ENCODE measurements around the gene POP7. TPM values are rescaled to one million over a fixed set of nuclear protein-coding genes. Genes with fewer than 3 reads are reported as not detected.

Gene POP7
- total and polyA plus RNA-seq, 10 donors = 14.9 to 39.1 (median 18.8) TPM

- Histone ChIP-seq H3K27ac (peak overlapping the region; percentile 97 to 100 (median 99)), H3K9me3 (no peaks in the 10 kb centered on the region), H3K36me3 (peaks cover 0 to 36% (median 33%) of the 10 kb centered on the region in 6 donors), H3K4me1 (peaks cover 7 to 53% (median 40%) of the 10 kb centered on the region in 6 donors), H3K27me3 (replicated peaks in 1 of 7) (no peaks in the 10 kb centered on the region), H3K4me3 (peak overlapping the region; percentile 86 to 98 (median 92))
- TF ChIP-seq POLR2A (IDR thresholded peaks at IDR 0.05) = no peak
- TF ChIP-seq CTCF (IDR thresholded peaks at IDR 0.05 in 8 of 11, conservative IDR thresholded peaks at IDR 0.05 in 3 of 11) = no peak
- TF ChIP-seq POLR2AphosphoS5 (IDR thresholded peaks at IDR 0.05) = peak in 2 of 3 donors; percentile 15 to 45
- 0 to 1% (median 0%) methylated on average over 36 to 43 of the region's 43 CpGs for WGBS, 5 donors
- intact Hi-C loops (cut with DNase I; ENCODE audit: low total_unique reads) = loop anchor here (10.0 kb wide), 1 partner anchor 60 kb away; the partner anchor contains the start of gene MOSPD3
- DNase-seq = peak; percentile 92
Measured at GRCh38 chr7:100674411-100675104, 31.4 kb upstream of the POP7 start.

GRCh38 chr7:100675105-100675451, 30.8 kb upstream of the POP7 start:
- peak; percentile 89 for DNase-seq
- peak overlapping the region; percentile 86 to 98 (median 92) for H3K4me3 ChIP-seq
- H3K9me3 ChIP-seq = no peaks in the 10 kb centered on the region
- intact Hi-C loops (cut with DNase I; ENCODE audit: low total_unique reads) = loop anchor here (10.0 kb wide), 1 partner anchor 60 kb away; the partner anchor contains the start of gene MOSPD3
- TF ChIP-seq POLR2A (IDR thresholded peaks at IDR 0.05) = no peak
- TF ChIP-seq CTCF (IDR thresholded peaks at IDR 0.05 in 8 of 11, conservative IDR thresholded peaks at IDR 0.05 in 3 of 11) = no peak
- TF ChIP-seq POLR2AphosphoS5 (IDR thresholded peaks at IDR 0.05) = no peak
- peaks cover 7 to 58% (median 44%) of the 10 kb centered on the region in 6 donors for H3K4me1 ChIP-seq
- peaks cover 0 to 41% (median 37%) of the 10 kb centered on the region in 6 donors for H3K36me3 ChIP-seq
- no peaks in the 10 kb centered on the region for H3K27me3 ChIP-seq (replicated peaks in 1 of 7)
- WGBS, 5 donors = 0% methylated on average over 15 to 46 of the region's 46 CpGs
- peak overlapping the region; percentile 97 to 100 (median 99) for H3K27ac ChIP-seq

- intact Hi-C loops (cut with DNase I; ENCODE audit: low total_unique reads) = loop anchor here (10.0 kb wide), 1 partner anchor 61 kb away; the partner anchor contains the start of gene MOSPD3
- peak; percentile 99 for DNase-seq
- Histone ChIP-seq H3K27me3 (replicated peaks in 1 of 7) (no peaks in the 10 kb centered on the region), H3K27ac (peak overlapping the region; percentile 97 to 100 (median 99)), H3K4me3 (peak overlapping the region; percentile 86 to 98 (median 92)), H3K9me3 (no peaks in the 10 kb centered on the region), H3K36me3 (peaks cover 0 to 48% (median 44%) of the 10 kb centered on the region in 6 donors), H3K4me1 (peaks cover 7 to 65% (median 47%) of the 10 kb centered on the region in 6 donors)
- TF ChIP-seq POLR2AphosphoS5 (IDR thresholded peaks at IDR 0.05) (peak; percentile 88 to 94 (median 91)), POLR2A (IDR thresholded peaks at IDR 0.05) (no peak), CTCF (IDR thresholded peaks at IDR 0.05 in 8 of 11, conservative IDR thresholded peaks at IDR 0.05 in 3 of 11) (peak in 1 of 11 experiments; percentile 11)
- WGBS, 5 donors = 0 to 5% (median 4%) methylated on average over 10 to 58 of the region's 59 CpGs
Measured at GRCh38 chr7:100675581-100676350, 30.2 kb upstream of the POP7 start.

Measured in spleen (tissue), 11 donors.